Measurements from ENCODE around the gene GAPDH. TPM values are rescaled to one million over a fixed set of nuclear protein-coding genes. Genes with fewer than 3 reads are reported as not detected.
"Not testable (repeated sequence)": the region's sequence is repeated elsewhere in the genome, so short reads cannot be mapped to it uniquely, and the experiment has no call there.

Gene GAPDH
- total and polyA plus RNA-seq, 2 experiments from 2014 or later = 1,719 to 2,607 TPM

GRCh38 chr12:6582196-6582595 lies 47.9 kb downstream of the GAPDH start:
- no peak overlapping the region for H3K27ac ChIP-seq
- no peaks in the 10 kb centered on the region for H3K27me3 ChIP-seq
- no peaks in the 10 kb centered on the region for H3K36me3 ChIP-seq (replicated peaks; ENCODE audit: insufficient read depth, low read depth)
- no peak overlapping the region for H2AFZ ChIP-seq
- no peak for DNase-seq (ENCODE audit: low spot score)
- H3K4me2 ChIP-seq = no peak overlapping the region
- TF ChIP-seq EZH2 (IDR thresholded peaks at IDR 0.05; ENCODE audit: borderline replicate concordance) (no peak), EZH2phosphoT487 (IDR thresholded peaks at IDR 0.05; ENCODE audit: low read depth, severe bottlenecking, unreplicated experiment) (no peak), CTCF (IDR thresholded peaks at IDR 0.05; ENCODE audit: poor library complexity) (peak; percentile 10)
- H3K9me2 ChIP-seq (replicated peaks; ENCODE audit: insufficient read depth) = no peaks in the 10 kb centered on the region
- no peaks in the 10 kb centered on the region for H3K4me1 ChIP-seq (ENCODE audit: insufficient read depth)
- no peak overlapping the region for H3K4me3 ChIP-seq
- H3K9me3 ChIP-seq (ENCODE audit: low read depth) = no peaks in the 10 kb centered on the region
- WGBS (ENCODE audit: low lambda C conversion rate, missing lambda C conversion rate) = 76% methylated on average over 6 of the region's 6 CpGs
- H4K20me1 ChIP-seq (ENCODE audit: insufficient read depth, poor library complexity, severe bottlenecking) = peaks cover 12% of the 10 kb centered on the region
- peaks cover 3% of the 10 kb centered on the region for H3K79me2 ChIP-seq

GRCh38 chr12:6582959-6583358 lies 48.6 kb downstream of the GAPDH start:
- Histone ChIP-seq H3K4me3 (no peak overlapping the region), H3K27me3 (no peaks in the 10 kb centered on the region), H3K27ac (no peak overlapping the region), H3K4me2 (no peak overlapping the region), H4K20me1 (ENCODE audit: insufficient read depth, poor library complexity, severe bottlenecking) (peaks cover 12% of the 10 kb centered on the region), H3K36me3 (replicated peaks; ENCODE audit: insufficient read depth, low read depth) (no peaks in the 10 kb centered on the region), H3K4me1 (ENCODE audit: insufficient read depth) (no peaks in the 10 kb centered on the region), H3K79me2 (peaks cover 6% of the 10 kb centered on the region), H3K9me3 (ENCODE audit: low read depth) (no peaks in the 10 kb centered on the region), H3K9me2 (replicated peaks; ENCODE audit: insufficient read depth) (no peaks in the 10 kb centered on the region), H2AFZ (no peak overlapping the region)
- TF ChIP-seq CTCF (IDR thresholded peaks at IDR 0.05; ENCODE audit: poor library complexity) (no peak), EZH2 (IDR thresholded peaks at IDR 0.05; ENCODE audit: borderline replicate concordance) (no peak), EZH2phosphoT487 (IDR thresholded peaks at IDR 0.05; ENCODE audit: low read depth, severe bottlenecking, unreplicated experiment) (no peak)
- DNase-seq (ENCODE audit: low spot score) = no peak
- 97% methylated on average over 12 of the region's 12 CpGs for WGBS (ENCODE audit: low lambda C conversion rate, missing lambda C conversion rate)

- Histone ChIP-seq H3K4me3 (no peak overlapping the region), H3K4me1 (ENCODE audit: insufficient read depth) (no peaks in the 10 kb centered on the region), H3K4me2 (no peak overlapping the region), H3K9me3 (ENCODE audit: low read depth) (no peaks in the 10 kb centered on the region), H3K36me3 (replicated peaks; ENCODE audit: insufficient read depth, low read depth) (no peaks in the 10 kb centered on the region), H3K9me2 (replicated peaks; ENCODE audit: insufficient read depth) (no peaks in the 10 kb centered on the region), H4K20me1 (ENCODE audit: insufficient read depth, poor library complexity, severe bottlenecking) (peaks cover 12% of the 10 kb centered on the region), H3K27me3 (no peaks in the 10 kb centered on the region), H3K27ac (no peak overlapping the region), H3K79me2 (peaks cover 9% of the 10 kb centered on the region), H2AFZ (no peak overlapping the region)
- 97% methylated on average over 10 of the region's 10 CpGs for WGBS (ENCODE audit: low lambda C conversion rate, missing lambda C conversion rate)
- TF ChIP-seq EZH2 (IDR thresholded peaks at IDR 0.05; ENCODE audit: borderline replicate concordance) (no peak), EZH2phosphoT487 (IDR thresholded peaks at IDR 0.05; ENCODE audit: low read depth, severe bottlenecking, unreplicated experiment) (no peak), CTCF (IDR thresholded peaks at IDR 0.05; ENCODE audit: poor library complexity) (no peak)
- DNase-seq (ENCODE audit: low spot score) = no peak
Observed at GRCh38 chr12:6584293-6584692, 50.0 kb downstream of the GAPDH start.

GRCh38 chr12:6586569-6586968 lies 52.3 kb downstream of the GAPDH start:
- peaks cover 12% of the 10 kb centered on the region for H4K20me1 ChIP-seq (ENCODE audit: insufficient read depth, poor library complexity, severe bottlenecking)
- not testable (repeated sequence) for H3K36me3 ChIP-seq (replicated peaks; ENCODE audit: insufficient read depth, low read depth)

More at GRCh38 chr12:6586569-6586968, 52.3 kb downstream of the GAPDH start:
- not testable (repeated sequence) for H3K4me1 ChIP-seq (ENCODE audit: insufficient read depth); H3K9me3 ChIP-seq (ENCODE audit: low read depth); H3K4me3 ChIP-seq; H3K79me2 ChIP-seq; DNase-seq (ENCODE audit: low spot score); H3K9me2 ChIP-seq (replicated peaks; ENCODE audit: insufficient read depth); H3K4me2 ChIP-seq; H3K27ac ChIP-seq; H2AFZ ChIP-seq; H3K27me3 ChIP-seq
- WGBS (ENCODE audit: low lambda C conversion rate, missing lambda C conversion rate) = 97% methylated on average over 8 of the region's 8 CpGs

Small RNAs within 50 kb of the gene (small RNA-seq; reads per million reads assigned to genes)
- 141 reads per million, percentile 98 among the genes with 10 or more reads in this experiment for gene SCARNA11

Other genes starting within 250 kb of the GAPDH start
- 36.3 and 85.7 TPM in 2 replicates for gene PLEKHG6, start 223.8 kb upstream of the GAPDH start, total RNA-seq
- 43.6 and 52.2 TPM in 2 replicates for gene PLEKHG6, start 223.8 kb upstream of the GAPDH start, polyA plus RNA-seq
- 110 and 147 TPM in 2 replicates for gene TNFRSF1A, start 192.4 kb upstream of the GAPDH start, total RNA-seq
- gene TNFRSF1A, start 192.4 kb upstream of the GAPDH start, polyA plus RNA-seq = 168 and 188 TPM in 2 replicates
- gene SCNN1A, start 159.0 kb upstream of the GAPDH start, total RNA-seq = 21.7 and 28.6 TPM in 2 replicates
- 28.4 and 30.0 TPM in 2 replicates for gene SCNN1A, start 159.0 kb upstream of the GAPDH start, polyA plus RNA-seq
- gene LTBR, start 150.4 kb upstream of the GAPDH start, total RNA-seq = 35.4 and 42.4 TPM in 2 replicates
- 75.2 and 79.8 TPM in 2 replicates for gene LTBR, start 150.4 kb upstream of the GAPDH start, polyA plus RNA-seq
- not detected in 2 replicates for gene CD27, start 89.6 kb upstream of the GAPDH start, total RNA-seq
- 0.15 and 0.44 TPM in 2 replicates for gene CD27, start 89.6 kb upstream of the GAPDH start, polyA plus RNA-seq
- 8.2 and 11.7 TPM in 2 replicates for gene TAPBPL, start 82.5 kb upstream of the GAPDH start, total RNA-seq
- gene TAPBPL, start 82.5 kb upstream of the GAPDH start, polyA plus RNA-seq = 9.7 and 10.8 TPM in 2 replicates
- 0.88 and 5.0 TPM in 2 replicates for gene VAMP1, start 63.8 kb upstream of the GAPDH start, total RNA-seq
- gene VAMP1, start 63.8 kb upstream of the GAPDH start, polyA plus RNA-seq = 5.9 and 8.0 TPM in 2 replicates
- gene MRPL51, start 41.3 kb upstream of the GAPDH start, total RNA-seq = 57.4 and 81.6 TPM in 2 replicates
- 231 and 267 TPM in 2 replicates for gene MRPL51, start 41.3 kb upstream of the GAPDH start, polyA plus RNA-seq
- gene NCAPD2, start 40.4 kb upstream of the GAPDH start, total RNA-seq = 26.7 and 31.4 TPM in 2 replicates
- 13.7 and 17.4 TPM in 2 replicates for gene NCAPD2, start 40.4 kb upstream of the GAPDH start, polyA plus RNA-seq
- 5.4 and 7.5 TPM in 2 replicates for gene IFFO1, start 21.5 kb downstream of the GAPDH start, total RNA-seq
- gene IFFO1, start 21.5 kb downstream of the GAPDH start, polyA plus RNA-seq = 11.2 and 15.2 TPM in 2 replicates
- gene NOP2, start 33.8 kb downstream of the GAPDH start, total RNA-seq = 36.1 and 40.3 TPM in 2 replicates
- gene NOP2, start 33.8 kb downstream of the GAPDH start, polyA plus RNA-seq = 37.8 and 38.1 TPM in 2 replicates
- gene CHD4, start 72.9 kb downstream of the GAPDH start, total RNA-seq = 181 and 211 TPM in 2 replicates
- gene CHD4, start 72.9 kb downstream of the GAPDH start, polyA plus RNA-seq = 74.1 and 108 TPM in 2 replicates
- gene LPAR5, start 101.4 kb downstream of the GAPDH start, total RNA-seq = 0.60 and 1.0 TPM in 2 replicates
- 0.34 and 2.0 TPM in 2 replicates for gene LPAR5, start 101.4 kb downstream of the GAPDH start, polyA plus RNA-seq
- gene ACRBP, start 112.9 kb downstream of the GAPDH start, total RNA-seq = 0.20 and 0.68 TPM in 2 replicates
- 0.62 and 1.8 TPM in 2 replicates for gene ACRBP, start 112.9 kb downstream of the GAPDH start, polyA plus RNA-seq
- gene ING4, start 128.6 kb downstream of the GAPDH start, total RNA-seq = 35.7 and 39.7 TPM in 2 replicates
- 38.9 and 42.9 TPM in 2 replicates for gene ING4, start 128.6 kb downstream of the GAPDH start, polyA plus RNA-seq
- 33.8 and 34.5 TPM in 2 replicates for gene ZNF384, start 154.9 kb downstream of the GAPDH start, total RNA-seq
- 35.8 and 41.8 TPM in 2 replicates for gene ZNF384, start 154.9 kb downstream of the GAPDH start, polyA plus RNA-seq
- gene PIANP, start 166.3 kb downstream of the GAPDH start, total RNA-seq = 0.16 and 0.17 TPM in 2 replicates
- 0.95 and 1.0 TPM in 2 replicates for gene PIANP, start 166.3 kb downstream of the GAPDH start, polyA plus RNA-seq
- gene COPS7A, start 189.5 kb downstream of the GAPDH start, total RNA-seq = 46.9 and 56.7 TPM in 2 replicates
- 65.2 and 73.6 TPM in 2 replicates for gene COPS7A, start 189.5 kb downstream of the GAPDH start, polyA plus RNA-seq
- gene MLF2, start 218.6 kb downstream of the GAPDH start, total RNA-seq = 210 and 241 TPM in 2 replicates
- gene MLF2, start 218.6 kb downstream of the GAPDH start, polyA plus RNA-seq = 508 and 535 TPM in 2 replicates
- gene PTMS, start 231.8 kb downstream of the GAPDH start, total RNA-seq = 179 and 180 TPM in 2 replicates
- 282 and 315 TPM in 2 replicates for gene PTMS, start 231.8 kb downstream of the GAPDH start, polyA plus RNA-seq
- 0.52 and 0.70 TPM in 2 replicates for gene LAG3, start 238.0 kb downstream of the GAPDH start, total RNA-seq
- 0.91 and 1.2 TPM in 2 replicates for gene LAG3, start 238.0 kb downstream of the GAPDH start, polyA plus RNA-seq